ENCODE measurements around the gene PRELID1.
"Not testable (repeated sequence)": the region's sequence is repeated elsewhere in the genome, so short reads cannot be mapped to it uniquely, and the experiment has no call there.

The PRELID1 gene

GRCh38 chr5:177297922-177298321, 5.7 kb upstream of the PRELID1 start:
- in situ Hi-C loops (cut with HindIII; ENCODE audit: low sequenced_read_pairs), result no loop called here

- in situ Hi-C loops (cut with HindIII; ENCODE audit: low sequenced_read_pairs), result no loop called here
Observed at GRCh38 chr5:177299697-177300096, 3.9 kb upstream of the PRELID1 start.

GRCh38 chr5:177300236-177300880, 3.2 kb upstream of the PRELID1 start:
- in situ Hi-C loops (cut with HindIII; ENCODE audit: low sequenced_read_pairs), result no loop called here

DNA sequence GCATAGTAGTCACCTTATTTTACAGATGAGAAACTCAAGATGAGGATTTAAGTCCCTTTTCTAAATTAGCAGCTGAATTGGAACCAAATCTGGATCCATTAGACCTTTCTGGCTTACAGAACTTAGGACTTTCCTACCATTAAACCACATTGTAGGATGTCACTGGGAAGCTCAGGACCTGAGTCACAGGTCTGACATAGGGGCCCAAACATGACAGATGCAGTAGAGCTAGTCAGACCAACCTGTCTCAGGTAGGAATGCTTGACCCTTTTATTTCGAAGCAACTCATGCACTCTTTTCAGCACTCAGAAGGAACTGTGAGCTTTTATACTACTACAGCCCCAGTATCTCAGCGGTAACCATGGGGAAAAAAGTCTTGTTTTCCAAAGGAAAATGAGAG, 2.6 kb upstream of the PRELID1 start:
- in situ Hi-C loops (cut with HindIII; ENCODE audit: low sequenced_read_pairs), result no loop called here

DNA sequence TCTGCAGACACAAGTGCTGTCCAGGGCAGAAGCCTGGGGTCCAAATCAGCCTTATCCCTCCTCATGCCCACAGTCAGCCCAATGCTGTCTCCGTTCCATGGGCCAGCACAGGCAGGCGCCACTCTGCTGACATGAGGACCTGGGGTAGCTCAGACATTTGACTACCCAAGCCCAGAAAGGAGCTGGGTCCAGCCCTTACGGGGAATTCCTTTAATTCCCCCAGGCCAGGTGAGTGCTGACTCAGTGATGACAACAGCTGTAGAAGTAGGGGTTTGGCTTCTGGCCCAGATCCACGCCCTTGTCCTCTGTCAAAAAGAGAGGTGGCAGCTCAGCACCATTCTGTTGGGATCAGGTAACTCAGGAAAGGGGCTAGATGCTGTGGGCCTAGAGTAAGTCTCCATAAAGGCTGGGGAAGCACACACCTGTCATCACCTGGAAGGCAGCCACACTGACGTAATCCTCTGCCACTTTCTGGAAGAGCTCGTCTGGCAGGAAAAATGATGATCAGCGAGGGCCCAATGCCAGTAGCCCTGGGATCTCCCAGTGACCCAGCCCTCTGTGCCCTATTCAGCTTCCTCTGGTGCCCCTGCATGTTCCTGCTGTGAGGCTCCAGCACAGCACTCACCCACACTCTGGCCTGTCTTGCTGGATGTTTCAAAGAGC, 2.0 kb upstream of the PRELID1 start:
- in situ Hi-C loops (cut with HindIII; ENCODE audit: low sequenced_read_pairs), result no loop called here

GRCh38 chr5:177302354-177303110, 1.1 kb upstream of the PRELID1 start:
- in situ Hi-C loops (cut with HindIII; ENCODE audit: low sequenced_read_pairs), result no loop called here

GRCh38 chr5:177303925-177304391, 359 bp downstream of the PRELID1 start:
- in situ Hi-C loops (cut with HindIII; ENCODE audit: low sequenced_read_pairs), result no loop called here

- in situ Hi-C loops (cut with HindIII; ENCODE audit: low sequenced_read_pairs), result no loop called here
Observed at GRCh38 chr5:177304392-177305119, 957 bp downstream of the PRELID1 start.

DNA sequence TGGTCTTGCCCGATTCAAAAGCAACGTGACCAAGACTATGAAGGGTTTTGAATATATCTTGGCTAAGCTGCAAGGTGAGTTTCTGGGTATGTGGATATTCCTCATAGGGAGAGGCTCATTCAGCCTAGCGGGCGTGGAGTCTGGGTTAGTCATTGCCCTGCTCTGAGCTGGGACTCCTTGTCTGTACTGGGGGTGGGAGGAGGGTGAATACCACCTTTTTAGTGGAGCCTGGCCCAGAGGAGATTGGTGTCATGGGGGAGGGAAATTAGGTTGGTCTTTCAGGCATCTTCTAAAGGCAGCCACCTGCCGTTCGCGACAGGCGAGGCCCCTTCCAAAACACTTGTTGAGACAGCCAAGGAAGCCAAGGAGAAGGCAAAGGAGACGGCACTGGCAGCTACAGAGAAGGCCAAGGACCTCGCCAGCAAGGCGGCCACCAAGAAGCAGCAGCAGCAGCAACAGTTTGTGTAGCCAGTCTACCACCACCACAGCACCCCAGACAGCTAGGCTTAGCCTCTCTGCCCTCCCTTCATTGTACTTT, 2.6 kb downstream of the PRELID1 start:
- in situ Hi-C loops (cut with HindIII; ENCODE audit: low sequenced_read_pairs), result not testable (repeated sequence)

GRCh38 chr5:177306674-177307543, 3.3 kb downstream of the PRELID1 start:
- in situ Hi-C loops (cut with HindIII; ENCODE audit: low sequenced_read_pairs), result no loop called here

DNA sequence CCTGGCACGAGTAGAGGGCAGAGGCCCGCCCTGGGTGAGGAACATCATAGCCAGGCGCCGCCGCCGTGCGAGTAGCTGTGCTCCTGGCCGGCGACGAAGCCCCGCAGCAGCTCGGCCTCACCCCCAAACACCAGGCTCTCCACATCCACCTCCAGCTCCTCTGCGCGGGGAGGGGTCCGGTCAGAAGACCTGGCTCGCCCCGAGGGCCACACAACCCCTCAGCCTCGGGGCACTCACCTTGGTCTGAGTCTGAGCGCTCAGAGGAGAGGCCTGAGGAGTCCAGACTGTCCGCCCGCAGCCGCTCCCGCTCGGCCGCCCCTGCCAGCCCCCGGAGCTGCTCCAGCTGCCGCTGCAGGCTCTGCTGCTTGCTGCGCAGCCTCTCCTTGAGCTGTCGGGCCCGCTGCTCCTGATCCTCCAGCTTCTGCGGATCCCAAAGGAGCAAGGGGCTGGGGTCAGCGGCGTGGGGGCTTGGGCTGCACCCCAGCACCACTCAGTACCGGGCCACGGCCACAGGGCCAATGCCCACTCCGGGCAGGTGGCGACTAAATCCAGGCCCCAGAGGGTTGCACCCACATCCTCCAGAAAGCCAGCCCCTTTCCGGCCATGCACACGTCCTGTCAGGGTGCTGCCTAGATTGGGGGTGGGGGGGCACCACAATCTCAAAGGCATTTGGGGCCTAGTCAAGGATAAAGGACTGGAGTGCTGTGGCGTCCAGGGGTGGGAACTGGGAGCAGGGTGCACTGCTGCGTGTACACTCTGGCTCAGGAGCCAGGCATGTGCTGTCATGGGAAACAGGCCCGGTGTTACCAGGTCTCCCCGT, 4.2 kb downstream of the PRELID1 start:
- in situ Hi-C loops (cut with HindIII; ENCODE audit: low sequenced_read_pairs), result no loop called here

GRCh38 chr5:177308740-177309139, 5.1 kb downstream of the PRELID1 start:
- in situ Hi-C loops (cut with HindIII; ENCODE audit: low sequenced_read_pairs), result no loop called here

GRCh38 chr5:177309351-177310191, 6.0 kb downstream of the PRELID1 start:
- in situ Hi-C loops (cut with HindIII; ENCODE audit: low sequenced_read_pairs), result no loop called here

DNA sequence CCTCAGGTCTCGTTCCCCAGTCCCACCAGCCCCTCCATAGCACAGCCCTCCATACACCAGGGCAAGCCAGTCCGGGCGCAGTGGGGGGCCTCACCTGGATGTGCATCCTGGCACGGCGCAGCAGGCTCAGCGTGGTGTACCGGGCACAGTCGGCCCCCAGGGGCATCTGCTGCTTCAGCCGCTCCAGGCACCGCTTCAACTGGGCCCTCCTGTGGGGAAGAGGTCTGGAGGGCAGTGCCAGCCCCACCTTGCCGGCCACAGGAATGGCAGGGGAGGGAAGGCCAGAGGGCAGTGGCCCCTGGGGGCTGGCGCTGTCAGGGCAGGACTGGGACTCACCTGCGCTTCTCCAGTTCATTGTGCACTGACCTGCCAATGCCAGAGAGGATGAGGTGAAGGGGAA, 6.7 kb downstream of the PRELID1 start:
- in situ Hi-C loops (cut with HindIII; ENCODE audit: low sequenced_read_pairs), result no loop called here

DNA sequence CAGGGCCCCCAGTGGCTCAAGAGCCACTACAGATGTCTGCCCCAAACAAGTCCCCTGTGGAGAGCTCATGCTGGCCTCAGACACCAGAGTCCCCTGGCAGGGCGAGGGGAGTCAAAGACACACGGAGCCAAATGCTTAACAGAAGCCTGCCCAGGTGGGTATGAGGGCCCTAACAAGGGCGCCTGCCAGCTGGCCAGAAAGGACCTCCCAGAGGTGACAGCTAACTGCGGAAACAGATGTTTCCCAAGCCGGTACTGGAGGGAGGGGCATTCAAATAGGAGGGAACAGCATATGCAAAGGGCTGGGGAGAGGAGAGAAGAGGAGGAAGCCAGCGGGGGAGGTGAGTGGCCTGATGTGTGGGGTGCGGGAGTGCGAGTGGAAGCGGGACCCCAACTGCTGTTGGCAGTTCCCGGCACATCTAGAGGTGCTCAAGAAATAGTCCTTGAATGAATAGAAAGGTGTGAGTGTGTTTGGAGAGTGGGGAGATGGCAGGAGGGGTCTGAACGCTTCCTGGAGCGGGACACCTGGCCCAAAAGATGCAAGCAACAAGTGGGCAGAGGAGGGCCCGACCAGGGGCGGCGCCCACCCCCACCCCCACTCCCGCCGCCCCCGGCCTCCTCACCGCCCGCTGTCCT, 7.3 kb downstream of the PRELID1 start:
- in situ Hi-C loops (cut with HindIII; ENCODE audit: low sequenced_read_pairs), result no loop called here

- in situ Hi-C loops (cut with HindIII; ENCODE audit: low sequenced_read_pairs), result no loop called here
Observed at GRCh38 chr5:177311392-177311722, 7.8 kb downstream of the PRELID1 start.

DNA sequence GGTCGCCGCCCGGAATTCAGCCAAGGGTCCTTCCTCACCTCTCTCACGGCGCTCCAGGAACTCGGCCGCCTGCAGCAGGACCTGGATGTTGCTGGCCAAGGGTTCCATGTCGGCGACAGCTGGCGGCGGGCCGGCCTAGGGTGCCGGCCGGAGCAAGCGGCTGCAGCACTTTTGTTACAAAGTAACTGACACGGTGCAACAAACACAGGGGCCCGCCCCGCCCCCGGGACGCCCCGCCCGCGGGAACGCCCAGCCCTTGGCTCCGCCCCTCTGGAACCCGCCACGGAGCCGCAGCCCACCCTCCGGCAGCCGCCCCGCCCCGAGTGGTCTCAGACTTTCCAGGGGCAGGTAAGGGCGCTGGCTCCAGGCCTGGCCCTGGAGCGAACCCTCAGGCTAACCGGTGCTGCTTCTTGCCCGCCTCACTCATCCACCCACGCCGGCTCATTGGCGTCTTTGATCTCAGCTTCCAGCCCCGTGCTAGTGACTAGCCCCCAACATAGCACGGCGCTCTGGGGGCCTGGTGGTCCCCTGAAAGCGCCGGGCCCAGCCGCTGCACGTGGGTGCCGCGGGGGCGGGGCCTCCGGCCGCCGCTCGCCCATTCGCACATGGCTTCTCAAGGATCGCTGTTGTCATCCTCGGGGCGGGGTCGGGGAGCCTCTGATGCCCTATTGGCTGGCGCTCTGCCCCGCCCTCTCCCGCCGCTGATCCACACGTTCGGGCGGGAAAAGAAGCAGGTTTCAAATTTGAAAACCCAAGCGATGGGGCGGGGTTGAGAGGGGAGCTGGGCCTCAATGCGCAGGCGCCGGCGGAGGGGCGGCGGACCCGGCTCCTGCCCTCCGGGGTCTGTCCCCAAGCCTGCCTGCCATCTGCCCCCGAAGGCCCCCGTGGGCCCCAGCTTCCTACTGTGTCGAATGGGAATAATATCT, 8.4 kb downstream of the PRELID1 start, which contains the start of gene MXD3:
Gene MXD3, minus strand, starts transcription at position 176 of the 926 bp plus-strand sequence. Its CDS starts 68 bp downstream, at position 108.
- in situ Hi-C loops (cut with HindIII; ENCODE audit: low sequenced_read_pairs), result no loop called here
